ENCODE data around the gene ACVR1C.

Gene ACVR1C

DNA sequence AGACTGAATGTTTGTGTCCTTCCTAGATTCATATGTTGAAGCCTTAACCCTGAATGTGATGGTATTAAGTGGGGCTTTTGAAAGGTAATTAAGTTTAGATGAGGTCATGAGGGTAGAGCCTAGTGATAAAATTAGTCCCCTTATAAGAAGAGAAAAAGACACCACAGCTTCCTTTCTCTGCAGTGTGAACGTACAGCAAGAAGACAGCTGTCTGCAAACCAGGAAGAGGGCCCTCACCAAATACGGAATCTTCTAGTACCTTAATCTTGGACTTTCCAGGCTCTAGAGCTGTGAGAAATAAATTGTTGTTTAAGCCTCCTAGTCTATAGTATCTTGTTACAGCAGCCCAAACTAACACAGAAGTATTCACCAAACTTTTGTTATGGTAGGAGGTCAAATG, 127.6 kb downstream of the ACVR1C start:
- no peaks in the 10 kb centered on the region for H3K9me3 ChIP-seq (ENCODE audit: control insufficient read depth, low read length)
- H3K36me3 ChIP-seq (ENCODE audit: control insufficient read depth, insufficient read depth, low read length): no peaks in the 10 kb centered on the region
- no peak overlapping the region for H3K4me3 ChIP-seq (ENCODE audit: insufficient read depth, low read depth, low read length)
- no peaks in the 10 kb centered on the region for H3K4me1 ChIP-seq (ENCODE audit: control insufficient read depth, insufficient read depth, low read length)
- 88 to 100% methylated on average over 2 of the region's 2 CpGs for WGBS, 2 experiments
- H3K27ac ChIP-seq (ENCODE audit: insufficient read depth, low read depth, low read length, poor library complexity, severe bottlenecking): no peak overlapping the region
- H3K27me3 ChIP-seq (ENCODE audit: control insufficient read depth, insufficient read depth, low read length, poor library complexity, severe bottlenecking): no peaks in the 10 kb centered on the region

DNA sequence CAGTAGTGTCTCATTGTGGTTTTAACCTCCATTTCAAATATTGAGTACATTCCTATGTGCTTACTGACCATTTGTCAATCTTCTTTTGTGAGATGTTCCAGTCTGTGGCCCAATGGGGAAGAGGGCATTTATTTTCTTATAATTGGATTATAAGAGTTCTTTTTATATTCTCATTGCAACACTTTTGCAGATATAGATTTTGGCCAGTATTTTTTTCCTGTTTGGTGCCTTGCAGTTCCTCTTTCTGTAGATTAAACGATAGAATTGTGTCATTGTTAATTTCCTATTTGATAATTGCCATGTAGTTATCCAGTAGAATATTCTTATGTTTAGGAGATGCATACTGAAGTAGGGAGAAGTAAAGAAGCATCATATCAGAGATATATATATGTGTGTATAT, 128.3 kb downstream of the ACVR1C start:
- Histone ChIP-seq H3K4me1 (ENCODE audit: control insufficient read depth, insufficient read depth, low read length) (no peaks in the 10 kb centered on the region), H3K9me3 (ENCODE audit: control insufficient read depth, low read length) (no peaks in the 10 kb centered on the region), H3K27me3 (ENCODE audit: control insufficient read depth, insufficient read depth, low read length, poor library complexity, severe bottlenecking) (no peaks in the 10 kb centered on the region), H3K36me3 (ENCODE audit: control insufficient read depth, insufficient read depth, low read length) (no peaks in the 10 kb centered on the region), H3K4me3 (ENCODE audit: insufficient read depth, low read depth, low read length) (no peak overlapping the region), H3K27ac (ENCODE audit: insufficient read depth, low read depth, low read length, poor library complexity, severe bottlenecking) (no peak overlapping the region)
- 88 to 100% methylated on average over 1 of the region's 1 CpG for WGBS, 2 experiments

DNA sequence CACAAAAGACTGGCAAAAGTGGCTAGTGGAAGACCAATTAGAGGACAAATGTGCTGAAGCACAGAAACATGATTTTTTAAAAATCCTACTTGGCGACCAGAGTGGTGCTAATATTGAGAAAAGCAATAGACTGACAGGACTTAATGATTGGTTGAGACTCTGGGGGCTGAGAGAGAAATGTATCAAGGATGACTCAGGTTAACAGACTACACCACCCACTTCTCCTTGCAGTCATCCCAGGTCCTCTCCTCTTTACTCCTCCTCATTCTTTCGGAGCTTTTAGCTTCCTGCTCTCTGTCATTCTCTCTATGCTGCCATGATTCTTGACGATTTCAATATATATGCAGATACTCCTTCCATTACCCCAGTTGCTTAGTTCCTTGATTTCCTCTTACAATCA, 130.2 kb downstream of the ACVR1C start:
- Histone ChIP-seq H3K9me3 (ENCODE audit: control insufficient read depth, low read length) (no peaks in the 10 kb centered on the region), H3K4me1 (ENCODE audit: control insufficient read depth, insufficient read depth, low read length) (no peaks in the 10 kb centered on the region), H3K4me3 (ENCODE audit: insufficient read depth, low read depth, low read length) (no peak overlapping the region), H3K27ac (ENCODE audit: insufficient read depth, low read depth, low read length, poor library complexity, severe bottlenecking) (no peak overlapping the region), H3K36me3 (ENCODE audit: control insufficient read depth, insufficient read depth, low read length) (no peaks in the 10 kb centered on the region), H3K27me3 (ENCODE audit: control insufficient read depth, insufficient read depth, low read length, poor library complexity, severe bottlenecking) (no peaks in the 10 kb centered on the region)
- 83 to 85% methylated on average over 3 of the region's 3 CpGs for whole genome bisulfite sequencing, 2 experiments

DNA sequence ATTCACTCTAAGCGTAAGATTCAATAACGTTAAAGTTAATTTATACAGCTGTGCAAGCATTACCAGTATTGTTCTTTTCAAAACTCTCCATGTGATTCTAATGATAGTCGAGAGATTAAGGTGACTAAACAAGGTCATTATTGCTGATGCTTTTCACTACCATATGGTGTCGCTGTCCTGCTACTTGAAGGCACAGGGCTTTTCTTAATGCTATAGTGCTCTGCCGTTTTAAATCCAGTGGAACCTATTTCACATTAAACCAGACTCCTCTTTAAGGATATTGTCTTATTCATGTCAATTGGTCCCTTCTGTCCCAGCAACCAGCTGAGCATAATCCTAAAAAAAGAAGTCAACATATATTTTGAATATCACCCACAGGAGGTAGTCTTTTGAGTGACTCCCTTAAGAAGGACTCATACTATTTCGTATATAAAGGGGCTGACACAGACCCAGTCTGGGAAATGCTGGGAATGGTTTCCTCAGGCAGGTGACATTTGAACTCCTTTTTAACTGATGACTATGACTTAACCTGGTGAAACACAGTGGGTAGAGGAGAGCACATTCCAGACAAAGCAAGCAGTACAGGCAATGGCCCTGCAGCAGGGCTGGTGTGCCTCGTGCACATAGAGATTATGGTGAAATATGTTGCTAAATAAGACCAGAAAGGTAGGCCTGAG, 130.9 kb downstream of the ACVR1C start:
- Histone ChIP-seq H3K4me3 (ENCODE audit: insufficient read depth, low read depth, low read length) (no peak overlapping the region), H3K36me3 (ENCODE audit: control insufficient read depth, insufficient read depth, low read length) (no peaks in the 10 kb centered on the region), H3K4me1 (ENCODE audit: control insufficient read depth, insufficient read depth, low read length) (no peaks in the 10 kb centered on the region), H3K27me3 (ENCODE audit: control insufficient read depth, insufficient read depth, low read length, poor library complexity, severe bottlenecking) (no peaks in the 10 kb centered on the region), H3K9me3 (ENCODE audit: control insufficient read depth, low read length) (no peaks in the 10 kb centered on the region), H3K27ac (ENCODE audit: insufficient read depth, low read depth, low read length, poor library complexity, severe bottlenecking) (no peak overlapping the region)
- WGBS, 2 experiments: 41 to 52% methylated on average over 5 to 7 of the region's 7 CpGs

DNA sequence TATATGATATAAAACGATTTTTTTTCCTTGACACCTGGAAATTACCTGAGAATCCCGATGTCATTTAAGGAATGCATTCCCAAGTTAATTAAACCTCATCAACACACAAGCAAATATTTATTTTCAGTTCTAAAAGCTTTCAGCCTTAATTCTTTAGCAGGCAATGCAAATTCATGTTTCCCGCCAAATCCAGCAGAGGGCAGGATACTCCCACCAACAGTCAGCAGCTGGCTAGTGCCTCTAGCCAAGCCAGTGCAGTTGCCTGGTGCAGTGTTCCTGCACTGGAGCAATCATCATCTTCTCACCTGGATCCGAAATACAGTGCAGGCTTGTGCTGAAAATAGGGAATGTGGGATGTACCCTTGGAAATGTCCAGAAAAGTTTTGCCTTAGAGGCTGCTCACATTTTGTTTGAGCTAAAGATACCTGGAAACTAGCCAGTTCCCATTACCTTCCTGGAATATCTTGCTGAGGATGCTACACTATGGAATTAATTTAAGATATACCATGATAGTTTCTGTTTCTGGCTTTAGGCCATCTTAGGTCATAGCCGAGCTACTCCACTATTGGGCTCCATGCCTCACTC, 136.4 kb downstream of the ACVR1C start:
- Histone ChIP-seq H3K27ac (ENCODE audit: insufficient read depth, low read depth, low read length, poor library complexity, severe bottlenecking) (no peak overlapping the region), H3K27me3 (ENCODE audit: control insufficient read depth, insufficient read depth, low read length, poor library complexity, severe bottlenecking) (no peaks in the 10 kb centered on the region), H3K4me1 (ENCODE audit: control insufficient read depth, insufficient read depth, low read length) (no peaks in the 10 kb centered on the region), H3K36me3 (ENCODE audit: control insufficient read depth, insufficient read depth, low read length) (no peaks in the 10 kb centered on the region), H3K4me3 (ENCODE audit: insufficient read depth, low read depth, low read length) (no peak overlapping the region), H3K9me3 (ENCODE audit: control insufficient read depth, low read length) (no peaks in the 10 kb centered on the region)
- 17% methylated on average over 5 of the region's 5 CpGs for WGBS, 2 experiments

DNA sequence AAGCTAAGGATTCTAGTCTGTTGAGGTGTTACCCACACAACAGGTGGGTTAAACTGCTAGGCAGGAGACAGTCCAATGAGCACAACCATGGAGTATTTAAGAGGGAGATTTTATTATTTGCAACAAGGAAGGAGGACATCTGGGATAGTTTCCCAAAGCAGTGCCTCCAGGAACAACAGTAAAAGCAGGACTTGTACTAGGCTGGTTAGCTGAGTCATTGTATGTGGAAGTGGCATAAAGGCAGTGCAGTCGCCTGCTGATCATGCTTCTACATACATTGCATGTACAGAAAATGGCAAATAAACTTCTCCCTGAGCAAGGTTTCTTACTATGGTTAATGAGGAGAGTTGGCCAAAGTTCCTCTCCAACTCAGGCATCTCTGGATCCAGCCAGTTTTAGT, 138.7 kb downstream of the ACVR1C start:
- Histone ChIP-seq H3K36me3 (ENCODE audit: control insufficient read depth, insufficient read depth, low read length) (no peaks in the 10 kb centered on the region), H3K9me3 (ENCODE audit: control insufficient read depth, low read length) (no peaks in the 10 kb centered on the region), H3K27me3 (ENCODE audit: control insufficient read depth, insufficient read depth, low read length, poor library complexity, severe bottlenecking) (no peaks in the 10 kb centered on the region), H3K4me1 (ENCODE audit: control insufficient read depth, insufficient read depth, low read length) (no peaks in the 10 kb centered on the region), H3K4me3 (ENCODE audit: insufficient read depth, low read depth, low read length) (no peak overlapping the region), H3K27ac (ENCODE audit: insufficient read depth, low read depth, low read length, poor library complexity, severe bottlenecking) (no peak overlapping the region)
- 94 to 100% methylated on average over 1 of the region's 1 CpG for WGBS, 2 experiments

DNA sequence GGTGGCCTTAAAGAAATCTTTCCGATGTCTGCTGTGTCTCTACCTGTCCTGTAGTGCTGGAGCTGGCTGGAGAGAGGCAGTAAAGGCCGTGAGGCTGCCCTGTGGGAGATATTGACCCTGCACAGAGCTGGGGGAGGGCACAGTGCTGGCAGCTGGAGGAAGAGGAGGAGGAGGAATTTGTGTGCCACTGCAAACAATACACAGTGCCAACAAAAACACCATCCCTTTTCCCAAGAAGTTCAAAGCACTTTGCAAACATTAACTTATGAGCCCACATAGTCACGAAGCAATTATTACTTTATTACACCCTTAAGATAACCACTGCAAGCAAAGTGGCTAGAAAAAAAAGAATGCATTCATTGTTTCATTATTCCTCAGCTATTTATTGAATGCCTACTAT, 139.8 kb downstream of the ACVR1C start:
- no peaks in the 10 kb centered on the region for H3K27me3 ChIP-seq (ENCODE audit: control insufficient read depth, insufficient read depth, low read length, poor library complexity, severe bottlenecking)
- H3K4me3 ChIP-seq (ENCODE audit: insufficient read depth, low read depth, low read length): no peak overlapping the region
- 69 to 79% methylated on average over 3 of the region's 3 CpGs for WGBS, 2 experiments
- H3K4me1 ChIP-seq (ENCODE audit: control insufficient read depth, insufficient read depth, low read length): no peaks in the 10 kb centered on the region
- H3K9me3 ChIP-seq (ENCODE audit: control insufficient read depth, low read length): no peaks in the 10 kb centered on the region
- H3K36me3 ChIP-seq (ENCODE audit: control insufficient read depth, insufficient read depth, low read length): no peaks in the 10 kb centered on the region
- no peak overlapping the region for H3K27ac ChIP-seq (ENCODE audit: insufficient read depth, low read depth, low read length, poor library complexity, severe bottlenecking)

DNA sequence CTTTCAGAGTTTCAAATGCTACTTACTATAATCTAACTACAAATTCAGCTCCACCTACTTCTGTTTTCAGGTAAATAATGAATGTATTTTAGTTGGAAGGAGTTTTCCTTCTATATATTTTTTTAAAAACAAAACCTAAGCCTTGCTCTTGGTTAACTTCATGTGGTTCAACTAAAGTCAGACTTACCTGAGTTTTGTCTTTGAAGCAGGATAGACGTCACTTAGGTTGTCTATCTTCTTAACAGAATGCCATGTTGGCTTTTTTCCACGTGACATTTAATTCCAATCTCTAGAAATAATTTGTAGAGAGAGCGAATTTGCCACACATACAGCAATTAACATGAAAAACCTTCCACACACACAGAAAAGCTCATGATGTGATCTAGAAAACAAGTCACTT, 140.9 kb downstream of the ACVR1C start:
- WGBS, 2 experiments: 90 to 91% methylated on average over 3 of the region's 3 CpGs
- Histone ChIP-seq H3K36me3 (ENCODE audit: control insufficient read depth, insufficient read depth, low read length) (no peaks in the 10 kb centered on the region), H3K4me3 (ENCODE audit: insufficient read depth, low read depth, low read length) (no peak overlapping the region), H3K9me3 (ENCODE audit: control insufficient read depth, low read length) (no peaks in the 10 kb centered on the region), H3K4me1 (ENCODE audit: control insufficient read depth, insufficient read depth, low read length) (no peaks in the 10 kb centered on the region), H3K27me3 (ENCODE audit: control insufficient read depth, insufficient read depth, low read length, poor library complexity, severe bottlenecking) (no peaks in the 10 kb centered on the region), H3K27ac (ENCODE audit: insufficient read depth, low read depth, low read length, poor library complexity, severe bottlenecking) (no peak overlapping the region)

DNA sequence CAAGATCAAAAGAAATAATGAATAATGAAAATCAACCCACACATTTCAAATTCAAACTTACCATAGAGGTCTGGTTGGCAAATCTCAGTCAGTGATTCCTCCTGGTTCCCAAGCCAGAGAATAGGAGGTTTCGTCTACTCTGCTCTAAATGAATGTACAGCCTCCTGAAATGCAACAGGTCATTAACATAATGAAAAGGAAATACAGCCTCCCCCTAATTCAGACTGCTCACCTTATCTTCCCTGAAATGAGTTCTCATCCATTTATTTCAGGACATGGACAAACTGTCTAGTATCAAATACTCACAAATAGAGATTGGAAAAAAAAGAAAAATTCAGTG, 141.4 kb downstream of the ACVR1C start:
- no peak overlapping the region for H3K4me3 ChIP-seq (ENCODE audit: insufficient read depth, low read depth, low read length)
- H3K9me3 ChIP-seq (ENCODE audit: control insufficient read depth, low read length): no peaks in the 10 kb centered on the region
- H3K27me3 ChIP-seq (ENCODE audit: control insufficient read depth, insufficient read depth, low read length, poor library complexity, severe bottlenecking): no peaks in the 10 kb centered on the region
- H3K36me3 ChIP-seq (ENCODE audit: control insufficient read depth, insufficient read depth, low read length): no peaks in the 10 kb centered on the region
- WGBS, 2 experiments: 94 to 95% methylated on average over 1 of the region's 1 CpG
- no peaks in the 10 kb centered on the region for H3K4me1 ChIP-seq (ENCODE audit: control insufficient read depth, insufficient read depth, low read length)
- H3K27ac ChIP-seq (ENCODE audit: insufficient read depth, low read depth, low read length, poor library complexity, severe bottlenecking): no peak overlapping the region

DNA sequence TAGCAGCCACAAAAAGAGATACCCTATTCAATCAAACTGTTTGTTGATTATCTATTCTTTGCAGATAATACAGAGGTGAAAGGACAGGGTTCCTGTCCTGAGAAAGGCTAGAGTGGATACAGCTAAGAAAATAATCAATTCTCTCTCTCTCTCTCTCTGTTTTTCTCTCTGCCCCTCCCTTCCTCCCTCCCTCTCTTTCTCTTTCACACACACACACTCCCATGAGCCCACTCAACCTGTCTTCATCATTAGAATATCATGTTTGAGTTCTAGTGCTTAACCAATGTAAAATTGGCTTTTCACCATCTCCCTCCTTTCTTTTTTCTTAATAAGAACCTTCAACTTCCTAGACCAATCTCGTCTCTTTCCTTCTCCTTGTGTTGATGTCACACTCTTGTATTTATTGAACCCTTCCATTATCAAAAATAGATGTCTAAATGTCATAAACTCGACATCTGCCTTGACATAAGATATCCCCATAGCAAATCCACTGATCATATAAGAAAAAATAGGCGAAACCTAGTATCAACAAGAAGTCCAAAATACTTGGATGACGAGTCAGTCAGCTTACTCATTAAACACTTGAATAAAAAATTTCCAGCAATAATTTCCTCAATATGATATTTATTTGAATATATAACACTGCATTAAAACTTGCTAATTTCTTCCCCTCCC, 141.9 kb downstream of the ACVR1C start:
- Histone ChIP-seq H3K4me3 (ENCODE audit: insufficient read depth, low read depth, low read length) (no peak overlapping the region), H3K36me3 (ENCODE audit: control insufficient read depth, insufficient read depth, low read length) (no peaks in the 10 kb centered on the region), H3K4me1 (ENCODE audit: control insufficient read depth, insufficient read depth, low read length) (no peaks in the 10 kb centered on the region), H3K9me3 (ENCODE audit: control insufficient read depth, low read length) (no peaks in the 10 kb centered on the region), H3K27me3 (ENCODE audit: control insufficient read depth, insufficient read depth, low read length, poor library complexity, severe bottlenecking) (no peaks in the 10 kb centered on the region), H3K27ac (ENCODE audit: insufficient read depth, low read depth, low read length, poor library complexity, severe bottlenecking) (no peak overlapping the region)
- WGBS, 2 experiments: 94 to 96% methylated on average over 4 of the region's 4 CpGs

Data from ectodermal cell (in vitro differentiated cells).